ENCODE results near the gene BRD4.
A peak's percentile ranks its signal among the peaks of the same experiment; 100 is the strongest.

The BRD4 gene

GRCh38 chr19:15265214-15265849 lies 67.0 kb downstream of the BRD4 start:
- DNase-seq (ENCODE audit: low read depth): no peak

GRCh38 chr19:15264933-15265206 lies 67.5 kb downstream of the BRD4 start:
- no peak for DNase-seq (ENCODE audit: low read depth)

GRCh38 chr19:15264061-15264932 lies 68.0 kb downstream of the BRD4 start:
- DNase-seq (ENCODE audit: low read depth): no peak

GRCh38 chr19:15263361-15263985 lies 68.9 kb downstream of the BRD4 start:
- DNase-seq (ENCODE audit: low read depth): no peak

- DNase-seq (ENCODE audit: low read depth): no peak
Observed at GRCh38 chr19:15262011-15262410, 70.3 kb downstream of the BRD4 start.

DNA sequence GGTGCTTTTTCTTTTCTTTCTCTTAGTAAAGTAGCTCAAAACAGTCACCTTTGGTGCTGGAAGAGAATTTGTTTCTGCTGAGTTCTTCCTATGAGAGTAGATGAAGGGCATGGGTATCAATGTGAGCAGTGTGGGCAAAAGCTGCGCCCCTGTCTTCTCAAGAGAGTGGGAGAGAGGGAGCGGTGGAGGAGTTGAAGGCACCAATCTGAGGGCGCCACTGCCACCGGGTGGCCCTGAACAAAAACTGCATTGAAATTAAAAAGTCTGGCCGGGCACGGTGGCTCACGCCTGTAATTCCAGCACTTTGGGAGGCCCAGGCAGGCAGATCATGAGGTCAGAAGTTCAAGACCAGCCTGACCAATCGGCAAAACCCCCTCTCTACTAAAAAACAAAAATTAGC lies 71.4 kb downstream of the BRD4 start:
- no peak for DNase-seq (ENCODE audit: low read depth)

- no peak for DNase-seq (ENCODE audit: low read depth)
Observed at GRCh38 chr19:15259907-15260306, 72.4 kb downstream of the BRD4 start.

GRCh38 chr19:15257782-15258181 lies 74.6 kb downstream of the BRD4 start:
- DNase-seq (ENCODE audit: low read depth): no peak

GRCh38 chr19:15256708-15257331 lies 75.5 kb downstream of the BRD4 start:
- DNase-seq (ENCODE audit: low read depth): no peak

DNA sequence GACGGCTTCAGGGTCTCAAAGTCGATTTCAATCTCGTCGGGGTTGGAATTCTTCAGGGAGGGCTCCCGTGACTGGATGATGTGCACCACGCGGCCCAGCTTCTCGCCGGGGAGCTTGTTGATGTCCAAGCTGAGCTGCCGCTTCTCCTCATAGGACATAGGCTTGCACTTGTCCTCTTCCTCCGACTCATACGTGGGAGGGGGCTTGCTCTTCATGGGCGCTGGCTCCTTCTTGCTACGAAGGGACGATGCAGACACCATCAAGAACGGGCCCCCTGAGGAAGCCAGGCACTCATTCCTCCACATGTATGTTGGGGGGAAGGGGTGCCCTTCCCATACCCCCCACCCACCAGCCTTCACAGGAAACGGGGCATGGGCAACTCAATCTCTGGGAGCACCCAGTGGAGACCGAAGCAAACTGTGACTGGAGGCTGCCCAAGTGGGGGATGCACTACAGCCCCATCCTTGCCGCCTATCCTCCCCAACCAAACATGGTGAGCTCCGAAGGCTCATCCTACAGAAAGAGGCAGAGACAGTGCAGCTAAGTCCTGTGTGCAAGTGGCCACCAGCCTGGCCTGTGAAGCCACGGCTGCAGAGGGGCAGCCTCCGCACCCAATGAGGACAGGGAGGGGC lies 76.9 kb downstream of the BRD4 start:
- no peak for DNase-seq (ENCODE audit: low read depth)

DNA sequence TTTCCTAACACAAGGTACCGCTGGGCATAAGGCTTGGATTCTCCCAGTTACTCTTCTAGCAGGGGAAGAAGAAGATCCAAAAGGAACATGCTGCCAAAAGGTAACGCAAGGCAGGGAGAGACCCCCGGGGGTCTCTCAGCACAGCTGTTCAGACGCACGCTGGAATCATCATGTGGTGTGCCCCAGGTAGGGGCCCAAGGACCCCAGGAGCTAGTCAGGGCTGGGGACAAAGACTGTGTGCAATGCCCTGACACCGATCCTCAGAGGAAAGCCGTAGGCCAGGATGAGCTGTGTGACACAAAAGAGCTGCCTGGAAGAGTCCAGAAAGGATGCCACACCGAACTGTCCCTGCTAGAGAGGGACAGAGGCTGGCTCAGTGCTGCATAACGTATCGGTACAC lies 77.8 kb downstream of the BRD4 start:
- no peak for DNase-seq (ENCODE audit: low read depth)

GRCh38 chr19:15253513-15253912 lies 78.8 kb downstream of the BRD4 start:
- DNase-seq (ENCODE audit: low read depth): no peak

DNA sequence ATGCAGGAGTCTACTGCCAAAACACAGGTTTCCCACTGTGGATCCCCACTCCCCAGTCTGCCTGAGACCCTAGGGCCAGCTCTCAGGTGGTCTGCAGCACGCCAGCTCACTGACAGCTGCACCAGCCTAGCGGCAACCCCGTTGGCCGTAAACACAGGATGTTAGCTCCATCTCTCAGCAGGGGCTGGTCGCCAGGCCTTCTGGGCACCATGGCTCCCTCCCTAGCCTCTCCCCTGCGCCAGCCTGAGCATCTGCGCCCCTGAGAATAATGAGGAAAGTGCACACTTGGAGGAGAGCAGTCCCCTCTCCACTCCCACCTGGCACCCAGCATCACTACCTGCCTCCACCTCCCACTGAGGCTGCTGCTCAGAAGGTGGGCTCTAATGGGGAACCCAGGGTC lies 79.3 kb downstream of the BRD4 start:
- no peak for DNase-seq (ENCODE audit: low read depth)

DNA sequence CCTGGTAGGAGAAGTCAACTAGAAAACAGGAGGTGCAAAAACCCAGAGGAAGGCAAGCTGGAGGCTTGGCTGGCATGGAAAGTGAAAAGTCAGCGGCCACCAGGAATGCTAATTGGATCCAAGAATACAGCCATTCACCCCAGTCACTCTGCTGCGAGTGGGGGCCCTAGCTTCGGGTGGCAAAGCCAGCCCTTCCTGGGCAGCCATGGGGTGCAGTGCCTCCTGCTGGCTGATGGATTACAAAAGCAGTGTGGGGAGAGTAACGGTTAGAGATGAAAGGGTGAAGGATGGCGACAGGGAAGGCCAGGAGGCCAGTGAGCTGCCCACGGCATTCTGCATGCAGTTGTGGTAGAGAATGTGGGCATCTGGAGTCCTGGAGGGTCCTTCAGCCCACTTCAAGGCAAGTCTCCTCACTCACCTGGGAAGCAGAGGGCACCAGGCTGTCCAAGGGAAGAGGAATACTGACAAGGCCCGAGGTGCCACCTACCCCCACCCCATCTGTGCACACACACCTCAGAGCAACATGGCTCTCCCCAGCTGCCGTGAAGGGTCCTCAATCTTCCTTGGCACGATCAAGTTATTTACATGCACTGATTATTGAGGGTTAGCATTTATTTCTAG lies 79.8 kb downstream of the BRD4 start:
- DNase-seq (ENCODE audit: low read depth): peak; percentile 58

DNA sequence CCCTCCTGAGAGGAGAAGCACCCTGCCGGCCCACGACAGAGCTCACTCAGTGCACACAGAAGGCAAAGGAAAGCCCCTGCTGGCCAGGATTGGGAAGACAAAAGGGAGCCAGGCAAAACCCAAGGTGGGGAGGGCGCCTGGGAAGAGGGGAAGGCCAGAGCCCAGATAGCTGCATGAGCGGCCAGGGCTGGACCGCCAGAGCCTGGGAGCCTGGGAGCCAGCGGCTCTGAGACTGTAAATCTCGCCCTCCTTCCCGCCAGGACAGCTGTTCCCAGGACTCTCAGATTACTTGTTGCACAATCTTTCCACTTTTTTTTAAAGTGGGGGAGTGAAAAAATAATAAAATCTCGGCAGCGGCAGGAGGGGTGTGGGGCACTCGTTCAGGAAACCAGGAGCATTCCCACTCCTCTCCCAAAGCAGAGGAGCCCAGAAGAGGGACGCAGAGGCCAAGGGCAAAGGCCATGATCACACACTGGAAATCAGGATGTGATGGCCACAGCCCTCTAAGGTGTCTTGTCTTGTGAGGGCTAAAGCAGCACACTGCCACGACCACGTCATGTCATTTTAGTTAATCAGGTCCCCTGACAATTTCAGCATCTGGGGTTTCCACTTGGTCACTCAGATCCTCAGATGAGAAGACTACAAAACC lies 80.5 kb downstream of the BRD4 start:
- peak; percentile 96 for DNase-seq (ENCODE audit: low read depth)

DNA sequence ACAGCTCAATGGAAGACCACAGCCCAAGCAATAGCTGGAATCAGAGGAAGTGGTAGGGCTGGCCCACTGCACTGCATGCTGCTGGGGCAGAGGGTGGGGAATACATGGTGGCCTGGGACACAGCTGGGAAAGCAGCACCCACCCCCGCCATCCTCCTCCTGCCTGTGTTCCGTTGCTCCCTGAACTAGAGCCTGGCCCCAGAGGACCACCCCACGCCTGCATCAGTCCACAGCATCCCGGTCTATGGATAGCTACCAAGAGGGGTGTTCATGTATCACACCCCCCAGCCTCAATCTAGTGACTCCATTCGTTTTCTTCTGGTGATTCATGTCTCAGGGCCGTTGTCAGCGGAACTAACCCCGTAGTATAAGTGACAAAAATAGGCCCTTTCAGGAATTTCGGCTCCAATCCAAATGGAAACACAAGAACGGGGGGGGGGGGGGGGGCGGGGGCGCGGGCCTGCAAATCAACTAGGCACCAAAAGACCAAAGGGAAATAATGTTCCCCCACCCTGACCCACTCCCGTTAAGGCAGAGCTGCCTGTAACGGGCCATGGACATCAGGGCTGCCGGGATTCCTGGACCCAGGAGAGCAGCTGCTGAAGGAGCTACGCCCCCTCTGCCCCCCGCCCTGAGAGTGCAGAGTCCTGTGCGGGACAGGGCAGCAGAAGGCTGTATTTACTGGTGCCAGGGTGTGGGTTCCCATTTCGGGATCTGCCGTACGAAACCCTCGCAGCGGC lies 81.2 kb downstream of the BRD4 start:
- peak; percentile 65 for DNase-seq (ENCODE audit: low read depth)

DNA sequence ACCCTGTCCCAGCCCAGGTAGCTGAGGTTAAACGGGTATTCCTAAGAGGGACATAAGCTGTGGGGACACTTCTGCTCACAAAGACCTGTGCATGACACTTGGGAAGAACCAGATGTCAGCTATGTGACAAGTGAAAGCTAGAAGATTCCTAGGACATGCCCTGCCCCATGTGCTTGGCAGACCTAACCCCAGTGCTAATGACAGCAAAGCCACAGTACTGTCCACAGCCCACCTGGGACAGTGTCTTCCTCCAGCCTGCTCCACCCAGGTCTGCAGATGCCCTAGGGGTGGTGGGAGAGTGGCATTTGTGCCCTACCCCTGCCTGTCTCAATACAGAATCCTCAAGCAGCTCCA lies 81.7 kb downstream of the BRD4 start:
- no peak for DNase-seq (ENCODE audit: low read depth)

DNA sequence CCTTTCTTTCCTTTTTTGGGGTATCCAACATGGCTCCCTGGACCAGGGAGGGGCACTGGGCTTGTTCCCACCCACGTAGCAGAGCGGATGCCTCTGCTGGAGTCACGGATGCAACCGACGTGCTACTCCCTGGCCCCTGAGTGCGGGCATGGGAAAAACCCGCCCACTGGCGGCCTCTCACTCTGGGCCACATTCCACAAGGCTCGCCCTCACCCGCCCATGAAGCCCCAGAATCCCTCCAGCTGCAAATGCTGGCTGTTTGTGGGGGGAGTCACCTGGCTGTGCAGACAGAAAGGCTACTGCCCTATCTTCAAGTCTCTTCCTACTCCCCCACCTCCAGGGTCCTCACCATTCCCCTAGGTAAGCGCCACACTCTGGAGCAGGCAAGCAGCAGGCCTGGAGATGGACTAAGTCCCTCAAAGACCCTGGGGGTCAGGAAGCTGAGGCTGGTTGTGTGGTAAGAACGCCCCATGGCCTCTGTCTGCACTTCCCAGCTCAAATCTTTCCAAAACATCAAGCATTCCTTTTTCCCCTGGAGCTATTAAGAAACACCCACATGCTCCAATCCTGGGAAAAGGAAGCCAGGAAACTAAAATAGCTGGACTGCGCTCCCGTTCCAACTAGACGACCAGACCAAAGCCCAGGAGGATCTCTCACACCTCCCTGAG lies 82.2 kb downstream of the BRD4 start:
- DNase-seq (ENCODE audit: low read depth): peak; percentile 87

- DNase-seq (ENCODE audit: low read depth): no peak
Observed at GRCh38 chr19:15249528-15249874, 82.8 kb downstream of the BRD4 start.

Measured in stromal cell of bone marrow (primary cell).